H1 (cell line): ENCODE measurements around the gene SPATA16. TPM values are rescaled to one million over a fixed set of nuclear protein-coding genes. Genes with fewer than 3 reads are reported as not detected.

Experiments used
- CTCF ChIA-PET: fragments of 300-600 bp; sonication (Branson Sonifier 250); formaldehyde crosslinking; loops from one replicate; lab custom pipeline; 2021; ENCODE audit not compliant: partially characterized antibody; lab: Charles Lee
- POLR2A ChIA-PET: fragments of 300-600 bp; sonication (Branson Sonifier 250); formaldehyde crosslinking; loops from one replicate; lab custom pipeline; 2021; ENCODE audit warnings: inconsistent platforms; ENCODE audit not compliant: partially characterized antibody; lab: Charles Lee
- DNase-seq, 2 experiments: peaks; one replicate each; pipeline versions ENCODE4 v3.0.0 to v3.0.0-alpha.2; 2010 to 2022; ENCODE audit warnings: low spot score in 2 of 2, low read depth in 1 of 2, mixed read lengths in 1 of 2
- FAIRE-seq: peaks from 2 replicates; lab custom pipeline; 2011; peaks lifted over from hg19 to GRCh38; lab: Jason Lieb, UNC
- H2AFZ ChIP-seq: 2 replicates; pipeline ENCODE4 v1.8.1; 2012; ENCODE audit warnings: low read length, inconsistent platforms
- H2AK5ac ChIP-seq: 2 replicates; pipeline ENCODE4 v1.6.1; 2013; ENCODE audit warnings: low read depth, low read length
- H2BK120ac ChIP-seq: replicated peaks from 2 replicates; pipeline ENCODE3; 2013; ENCODE audit warnings: low read depth, low read length, inconsistent platforms
- H2BK12ac ChIP-seq: 2 replicates; pipeline ENCODE4 v1.6.1; 2013; ENCODE audit warnings: low read depth, low read length
- H2BK15ac ChIP-seq: 2 replicates; pipeline ENCODE4 v1.6.1; 2013; ENCODE audit warnings: low read length
- H2BK20ac ChIP-seq: 2 replicates; pipeline ENCODE4 v1.6.1; 2013; ENCODE audit warnings: low read length
- H2BK5ac ChIP-seq: 2 replicates; pipeline ENCODE4 v1.6.1; 2013; ENCODE audit warnings: low read depth, low read length
- H3K14ac ChIP-seq: 2 replicates; pipeline ENCODE4 v1.6.1; 2013; ENCODE audit warnings: inconsistent platforms; ENCODE audit not compliant: insufficient read length
- H3K18ac ChIP-seq: 2 replicates; pipeline ENCODE4 v1.6.1; 2013; ENCODE audit warnings: low read length; ENCODE audit errors: extremely low read depth
- H3K23ac ChIP-seq: 2 replicates; pipeline ENCODE4 v1.6.1; 2013; ENCODE audit warnings: inconsistent platforms; ENCODE audit not compliant: insufficient read length
- H3K23me2 ChIP-seq: 2 replicates; pipeline ENCODE4 v1.6.1; 2013; ENCODE audit warnings: low read depth, low read length
- H3K27ac ChIP-seq: 2 replicates; pipeline ENCODE4 v1.6.1; 2011; ENCODE audit warnings: low read depth, low read length, inconsistent platforms
- H3K27me3 ChIP-seq, 4 experiments: replicated peaks in 1 of 4; 1 replicate in 1 of 4; 2 replicates in 3 of 4; pipeline versions ENCODE4 v1.6.1 to v1.8.1; 2011 to 2013; ENCODE audit warnings: low read length in 3 of 4, mild to moderate bottlenecking in 3 of 4, inconsistent platforms in 2 of 4, mixed read lengths in 2 of 4, moderate library complexity in 1 of 4; ENCODE audit not compliant: control insufficient read depth in 3 of 4, insufficient read depth in 3 of 4; ENCODE audit errors: extremely low read depth in 1 of 4
- H3K36me3 ChIP-seq, 4 experiments: 2 replicates each; pipeline versions ENCODE4 v1.6.1 to v1.8.1; 2011 to 2013; ENCODE audit warnings: mild to moderate bottlenecking in 4 of 4, low read length in 3 of 4, moderate library complexity in 2 of 4, control low read depth in 1 of 4, inconsistent platforms in 1 of 4; ENCODE audit not compliant: insufficient read depth in 4 of 4, control insufficient read depth in 2 of 4
- H3K4ac ChIP-seq: replicated peaks from 2 replicates; pipeline ENCODE3; 2013; ENCODE audit warnings: low read length, low read depth, mixed read lengths, inconsistent platforms; ENCODE audit not compliant: insufficient read length
- H3K4me1 ChIP-seq, 4 experiments: replicated peaks in 1 of 4; 1 replicate in 1 of 4; 2 replicates in 3 of 4; pipeline versions ENCODE4 v1.6.1 to v1.8.1; 2011 to 2013; ENCODE audit warnings: low read length in 3 of 4, inconsistent platforms in 2 of 4, mixed read lengths in 1 of 4; ENCODE audit not compliant: insufficient read depth in 4 of 4, control insufficient read depth in 3 of 4
- H3K4me2 ChIP-seq, 2 experiments: 2 replicates each; pipeline versions ENCODE4 v1.6.1 to v1.8.1; 2011 to 2013; ENCODE audit warnings: low read depth in 2 of 2, low read length in 2 of 2, control low read depth in 1 of 2, inconsistent platforms in 1 of 2, mild to moderate bottlenecking in 1 of 2; ENCODE audit not compliant: insufficient read depth in 1 of 2
- H3K4me3 ChIP-seq, 4 experiments: fragments of 200-600, 300-600 bp in 1 of 4; sonication (generic), shearing (Covaris generic), sonication (Bioruptor Twin) in 1 of 4; 2 replicates each; pipeline versions ENCODE4 v1.5.1 to v1.8.1; 2011 to 2016; ENCODE audit warnings: low read length in 4 of 4, low read depth in 3 of 4, control low read depth in 2 of 4, inconsistent platforms in 2 of 4, mild to moderate bottlenecking in 2 of 4, mixed read lengths in 1 of 4, moderate library complexity in 1 of 4; ENCODE audit not compliant: insufficient read depth in 2 of 4; ENCODE audit errors: extremely low read depth in 1 of 4
- H3K56ac ChIP-seq: replicated peaks from 2 replicates; pipeline ENCODE3; 2013; ENCODE audit warnings: low read depth, mild to moderate bottlenecking, mixed read lengths, low read length, inconsistent platforms; ENCODE audit not compliant: insufficient read length
- H3K79me1 ChIP-seq: 2 replicates; pipeline ENCODE4 v1.6.1; 2013; ENCODE audit warnings: low read depth, low read length, control low read depth
- H3K79me2 ChIP-seq, 2 experiments: 2 replicates each; pipeline versions ENCODE4 v1.6.1 to v1.8.1; 2012 to 2013; ENCODE audit warnings: low read length in 2 of 2, mild to moderate bottlenecking in 2 of 2, inconsistent platforms in 1 of 2; ENCODE audit not compliant: insufficient read depth in 2 of 2, control insufficient read depth in 1 of 2
- H3K9ac ChIP-seq, 4 experiments: replicated peaks in 1 of 4; 1 replicate in 1 of 4; 2 replicates in 3 of 4; pipeline versions ENCODE4 v1.6.1 to v1.8.1; 2011 to 2013; ENCODE audit warnings: low read depth in 3 of 4, low read length in 3 of 4, control low read depth in 2 of 4, mild to moderate bottlenecking in 2 of 4, moderate library complexity in 2 of 4, inconsistent platforms in 1 of 4; ENCODE audit errors: extremely low read depth in 1 of 4
- H3K9me3 ChIP-seq, 2 experiments: 2 replicates each; pipeline versions ENCODE4 v1.6.1 to v1.8.1; 2012 to 2013; ENCODE audit warnings: mild to moderate bottlenecking in 2 of 2, moderate library complexity in 2 of 2, control low read depth in 1 of 2, inconsistent platforms in 1 of 2, low read depth in 1 of 2, low read length in 1 of 2, mixed read lengths in 1 of 2; ENCODE audit not compliant: insufficient read depth in 2 of 2
- H4K20me1 ChIP-seq, 2 experiments: replicated peaks in 1 of 2; 2 replicates each; pipeline versions ENCODE3 to v1.8.1; 2011 to 2013; ENCODE audit warnings: inconsistent platforms in 2 of 2, low read length in 2 of 2, mild to moderate bottlenecking in 1 of 2; ENCODE audit not compliant: insufficient read depth in 2 of 2, control insufficient read depth in 1 of 2
- H4K5ac ChIP-seq: 2 replicates; pipeline ENCODE4 v1.6.1; 2013; ENCODE audit warnings: low read length, low read depth, mixed read lengths, inconsistent platforms; ENCODE audit not compliant: insufficient read length
- H4K8ac ChIP-seq: 2 replicates; pipeline ENCODE4 v1.8.0; 2013; ENCODE audit warnings: mild to moderate bottlenecking, moderate library complexity, low read length, inconsistent platforms; ENCODE audit not compliant: insufficient read depth; ENCODE audit errors: extremely low read depth
- H4K91ac ChIP-seq: replicated peaks from 2 replicates; pipeline ENCODE3; 2013; ENCODE audit warnings: low read length, mixed read lengths, inconsistent platforms; ENCODE audit not compliant: insufficient read length
- ASH2L ChIP-seq: fragments of 200-600, 300-600 bp; sonication (generic); IDR thresholded peaks from one replicate; pipeline ENCODE4 v1.7.1; 2017; ENCODE audit warnings: low read length
- BRCA1 ChIP-seq: IDR thresholded peaks from 2 replicates; pipeline ENCODE4 v1.6.1; 2012; ENCODE audit warnings: low read depth, low read length, improper control_type of control experiment
- CHD2 ChIP-seq: IDR thresholded peaks from 2 replicates; pipeline ENCODE4 v1.6.1; 2012; ENCODE audit warnings: low read length, improper control_type of control experiment
- EP300 ChIP-seq, 2 experiments: IDR thresholded peaks; 1 replicate in 1 of 2; 2 replicates in 1 of 2; pipeline ENCODE4 v1.6.1; 2011 to 2012; ENCODE audit warnings: low read depth in 2 of 2, low read length in 2 of 2, mild to moderate bottlenecking in 2 of 2, borderline replicate concordance in 1 of 2, inconsistent platforms in 1 of 2, moderate library complexity in 1 of 2
- EZH2 ChIP-seq: fragments of 200-600 bp; sonication (generic); IDR thresholded peaks from 2 replicates; pipeline ENCODE4 v1.7.1; 2012; ENCODE audit warnings: low read depth, mild to moderate bottlenecking, moderate library complexity, low read length, inconsistent platforms; ENCODE audit not compliant: severe bottlenecking
- KDM1A ChIP-seq: fragments of 200-600, 300-600 bp; sonication (generic); IDR thresholded peaks from 2 replicates; pipeline ENCODE4 v1.7.1; 2016; ENCODE audit warnings: mild to moderate bottlenecking, low read length, borderline replicate concordance
- KDM4A ChIP-seq: IDR thresholded peaks from one replicate; pipeline ENCODE4 v1.7.1; 2012; ENCODE audit warnings: low read depth, mild to moderate bottlenecking, moderate library complexity, low read length, inconsistent platforms; ENCODE audit not compliant: severe bottlenecking
- RBBP5 ChIP-seq: IDR thresholded peaks from 2 replicates; pipeline ENCODE4 v1.7.1; 2012; ENCODE audit warnings: low read depth, mild to moderate bottlenecking, inconsistent platforms, low read length, moderate library complexity, borderline replicate concordance
- RFX5 ChIP-seq: IDR thresholded peaks from 2 replicates; pipeline ENCODE4 v1.6.1; 2011; ENCODE audit warnings: low read depth, low read length, improper control_type of control experiment, borderline replicate concordance
- SP2 ChIP-seq: IDR thresholded peaks from 2 replicates; pipeline ENCODE4 v1.6.1; 2012; ENCODE audit warnings: mild to moderate bottlenecking, low read length, inconsistent platforms
- TAF7 ChIP-seq: optimal IDR thresholded peaks from 2 replicates; pipeline ENCODE3; 2011; ENCODE audit warnings: low read depth, mild to moderate bottlenecking, inconsistent platforms, low read length, moderate library complexity, borderline replicate concordance
- ZNF274 ChIP-seq: IDR thresholded peaks from 2 replicates; pipeline ENCODE4 v1.7.0; 2012; ENCODE audit warnings: low read length, borderline replicate concordance; ENCODE audit errors: extremely low read depth
- WGBS, 2 experiments: shearing (Covaris generic) in 1 of 2; methylation state at CpG; one replicate each; pipeline versions ENCODE4 v1.1.6 to v1.1.7; 2013 to 2015; ENCODE audit warnings: low lambda C conversion rate in 2 of 2, mixed read lengths in 2 of 2, inconsistent platforms in 1 of 2, low coverage in 1 of 2, missing lambda C conversion rate in 1 of 2; ENCODE audit not compliant: insufficient replicate concordance in 2 of 2, insufficient coverage in 1 of 2, insufficient read length in 1 of 2; ENCODE audit errors: extremely low coverage in 1 of 2, missing lambda C conversion rate in 1 of 2; 5-methylcytosine and 5-hydroxymethylcytosine counted together
- polyA plus RNA-seq, 7 experiments: library from polyadenylated mRNA; depleted of rRNA in 3 of 7; stranded (reverse) in 5 of 7; unstranded in 2 of 7; fragments of >200 nt in 5 of 7; fragments of 200-250 nt in 2 of 7; gene quantifications; 1 replicate in 5 of 7; 2 replicates in 1 of 7; 4 replicates in 1 of 7; pipeline versions ENCODE4 v1.2.1 to v1.2.3, GENCODE V29; 2011 to 2013; ENCODE audit warnings: missing spikeins in 2 of 7, mixed read lengths in 2 of 7
- total RNA-seq: library from RNA; stranded (reverse); fragmentation: NEBNext Ultra II Directional; extraction: Animal tissue kit (Norgen Biotek cat#: 25700); gene quantifications from 2 replicates; pipeline ENCODE4 v1.2.1, GENCODE V29; 2021
- TF ChIP-seq, protein P1 (sequence below): IDR thresholded peaks from 2 replicates; pipeline ENCODE4 v1.6.1; 2012; ENCODE audit warnings: inconsistent platforms

The SPATA16 gene
- total and polyA plus RNA-seq, 2 of the 8 experiments (the other 6 are each of a cell fraction or from before 2014, with no cell fraction given): 0.05 to 2.7 TPM

DNA sequence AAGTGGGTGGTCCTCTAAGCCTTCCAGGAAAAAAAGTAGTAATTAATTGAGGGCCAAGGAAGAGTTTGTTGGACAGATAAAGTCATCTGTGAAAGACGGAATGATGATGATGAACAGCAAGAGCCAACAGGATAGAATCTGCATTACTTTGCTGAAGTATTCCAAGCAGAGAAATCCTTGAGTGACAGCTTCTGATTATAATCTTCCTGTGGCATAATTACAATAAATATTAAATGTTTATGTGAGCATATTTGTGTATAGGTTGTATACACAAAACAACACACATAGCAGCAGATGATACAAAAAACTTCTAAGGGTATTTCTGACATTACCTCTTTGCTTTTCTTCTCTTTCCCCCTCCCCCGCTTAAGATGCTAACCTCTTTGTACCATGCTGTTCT is 147.6 kb downstream of the SPATA16 start:
- Histone ChIP-seq H3K4me2 (no peak overlapping the region), H3K23ac (no peak overlapping the region), H2BK12ac (no peak overlapping the region), H3K23me2 (no peaks in the 10 kb centered on the region), H3K4ac (no peak overlapping the region), H3K18ac (no peak overlapping the region), H3K9me3 (no peaks in the 10 kb centered on the region), H3K79me1 (no peaks in the 10 kb centered on the region), H3K79me2 (no peaks in the 10 kb centered on the region), H2BK120ac (no peak overlapping the region), H2AK5ac (no peak overlapping the region), H3K56ac (no peak overlapping the region), H2BK20ac (no peak overlapping the region), H4K20me1 (no peaks in the 10 kb centered on the region), H3K27me3 (no peaks in the 10 kb centered on the region), H3K27ac (no peak overlapping the region), H3K4me1 (peaks cover 0 to 3% (median 1%) of the 10 kb centered on the region in 4 experiments; a peak in 2 of 7 replicates), H4K91ac (no peak overlapping the region), H3K9ac (no peak overlapping the region), H3K36me3 (no peaks in the 10 kb centered on the region), H2BK15ac (no peak overlapping the region), H3K14ac (no peak overlapping the region), H4K8ac (no peak overlapping the region), H3K4me3 (no peak overlapping the region), H2AFZ (no peak overlapping the region), H4K5ac (no peak overlapping the region), H2BK5ac (no peak overlapping the region)
- ChIA-PET POLR2A (interaction anchor here (0.6 kb wide), 1 partner anchor 908 kb away, joined by 4 read pairs; no protein-coding TSS in a partner anchor), CTCF (interaction anchor here (0.6 to 0.9 kb wide), 2 partner anchors 283 to 523 kb away, joined by 3 to 4 read pairs; no protein-coding TSS in a partner anchor)
- FAIRE-seq (peak; percentile 28), DNase-seq (no peak)
- 81% methylated on average over 2 of the region's 2 CpGs; no CpG with 5 or more reads in 1 of the 2 experiments for WGBS, 2 experiments
- no peak for TF ChIP-seq ASH2L
- no peak for TF ChIP-seq RFX5
- TF ChIP-seq KDM1A: no peak
- no peak for TF ChIP-seq ZNF274
- no peak for TF ChIP-seq EZH2
- no peak for TF ChIP-seq BRCA1
- TF ChIP-seq, protein P1, sequence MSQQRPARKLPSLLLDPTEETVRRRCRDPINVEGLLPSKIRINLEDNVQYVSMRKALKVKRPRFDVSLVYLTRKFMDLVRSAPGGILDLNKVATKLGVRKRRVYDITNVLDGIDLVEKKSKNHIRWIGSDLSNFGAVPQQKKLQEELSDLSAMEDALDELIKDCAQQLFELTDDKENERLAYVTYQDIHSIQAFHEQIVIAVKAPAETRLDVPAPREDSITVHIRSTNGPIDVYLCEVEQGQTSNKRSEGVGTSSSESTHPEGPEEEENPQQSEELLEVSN: no peak
- TF ChIP-seq TAF7: no peak
- TF ChIP-seq CHD2: no peak
- TF ChIP-seq KDM4A: no peak
- TF ChIP-seq SP2: no peak
- TF ChIP-seq EP300 (IDR thresholded peaks at IDR 0.05; ENCODE audit: borderline replicate concordance in 1 of 2, low read depth in 2 of 2, low read length in 2 of 2): no peak
- TF ChIP-seq RBBP5: no peak
